ENCODE data around the gene PIM3.

PIM3 gene

GRCh38 chr22:49999946-50000586 is 39.5 kb downstream of the PIM3 start:
- no peak for DNase-seq (ENCODE audit: extremely low read depth in 1 of 2, low read depth in 1 of 2)

DNA sequence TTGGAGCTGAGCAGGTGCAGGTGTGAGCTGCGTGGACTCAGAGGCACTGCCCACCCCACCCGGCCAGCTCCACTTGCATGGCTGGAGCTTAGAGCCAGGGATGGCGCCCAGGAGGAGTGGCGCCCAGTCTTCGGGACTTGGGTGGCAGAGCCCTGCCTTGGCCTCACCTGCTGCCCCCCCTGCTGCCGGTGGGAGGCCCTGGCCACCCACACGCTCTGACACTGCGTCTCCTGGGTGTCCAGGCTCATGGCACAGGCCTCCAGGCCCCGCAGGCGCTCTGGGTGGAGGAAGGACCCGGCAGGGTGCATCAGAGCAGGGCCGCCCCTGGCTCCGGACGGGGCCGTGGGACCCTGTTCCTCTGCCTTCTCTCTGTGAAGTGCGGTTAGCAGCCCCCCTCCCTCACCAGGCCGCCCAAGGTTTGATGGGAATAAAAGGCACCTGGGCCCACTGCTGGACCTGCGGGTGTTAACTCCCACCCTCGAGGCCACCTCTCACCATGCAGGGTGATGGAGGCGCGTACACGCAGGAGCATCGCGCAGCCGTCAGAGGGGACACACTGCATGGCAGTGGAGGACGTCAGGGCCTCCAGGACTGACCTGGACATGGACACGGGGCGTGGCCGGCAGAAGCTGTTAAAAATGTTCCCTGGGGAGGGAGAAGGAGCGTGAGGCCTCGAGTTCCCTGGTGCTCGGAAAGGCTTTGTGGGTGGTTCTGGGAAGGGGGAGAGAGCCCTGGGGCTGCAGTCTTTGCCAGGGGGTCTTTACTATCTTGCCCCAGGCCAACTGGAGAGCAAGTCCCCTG is 40.2 kb downstream of the PIM3 start:
- no peak for DNase-seq (ENCODE audit: extremely low read depth in 1 of 2, low read depth in 1 of 2)

DNA sequence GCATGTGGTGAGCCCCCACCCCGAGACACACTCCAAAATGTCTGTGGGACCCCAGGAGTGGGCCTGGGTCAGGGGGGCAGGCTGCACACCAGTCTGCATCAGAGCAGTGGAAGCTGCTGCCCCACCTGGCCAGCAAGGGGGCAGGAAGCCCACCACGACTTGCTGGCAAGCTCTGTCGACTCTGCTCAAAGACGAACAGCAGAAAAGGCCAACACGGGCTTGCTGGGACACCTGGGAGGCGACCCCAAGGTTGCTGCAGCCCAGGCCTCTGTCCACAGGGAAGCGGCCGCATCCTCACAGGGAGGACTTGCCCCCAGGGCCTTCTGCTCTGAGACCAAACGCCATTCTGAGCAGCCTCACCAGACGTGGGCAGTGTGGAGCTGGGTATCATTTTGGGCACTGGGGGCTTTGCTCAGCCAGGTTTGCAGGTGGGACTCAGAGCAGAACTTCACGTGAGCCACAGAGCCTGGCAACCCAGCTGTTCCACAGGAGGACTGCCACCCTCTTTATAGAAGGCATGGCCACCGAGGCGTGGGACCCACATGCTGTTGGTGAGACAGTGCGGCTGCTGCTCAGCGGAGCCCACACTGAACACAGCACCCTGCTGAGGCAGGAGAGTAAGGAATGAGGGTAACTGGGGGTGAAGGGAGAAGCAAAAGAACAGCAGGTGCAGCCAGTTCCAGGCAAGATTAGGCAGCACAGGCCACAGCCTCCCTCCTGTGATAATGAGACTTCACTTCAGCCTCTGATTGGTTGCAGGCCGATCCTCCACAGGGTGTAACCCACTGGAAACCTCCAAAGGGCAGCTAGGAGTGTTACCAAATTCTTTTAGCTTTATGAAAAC is 41.0 kb downstream of the PIM3 start:
- no peak for DNase-seq (ENCODE audit: extremely low read depth in 1 of 2, low read depth in 1 of 2)

DNA sequence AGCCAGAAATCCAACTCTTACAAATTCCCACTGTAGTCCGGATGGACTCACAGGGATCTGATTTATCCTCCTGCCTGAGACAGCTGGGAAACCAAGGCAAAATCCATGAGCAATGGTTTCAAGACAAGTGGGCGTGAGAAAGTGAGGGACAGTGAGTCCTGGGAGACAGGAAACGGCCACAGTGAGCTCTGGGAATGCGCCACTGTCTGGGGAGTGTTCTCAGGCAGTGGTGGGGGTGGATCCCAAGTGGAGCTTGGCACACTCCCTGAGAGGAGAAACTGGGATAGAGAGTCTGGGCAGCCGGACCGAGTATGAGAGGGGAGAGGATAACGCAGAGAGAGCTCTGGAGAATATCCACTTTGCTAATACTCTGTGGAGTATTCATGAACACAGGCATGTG is 42.2 kb downstream of the PIM3 start:
- DNase-seq (ENCODE audit: extremely low read depth in 1 of 2, low read depth in 1 of 2), result no peak

- no peak for DNase-seq (ENCODE audit: extremely low read depth in 1 of 2, low read depth in 1 of 2)
Measured at GRCh38 chr22:50004918-50005317, 44.3 kb downstream of the PIM3 start.

- DNase-seq (ENCODE audit: extremely low read depth in 1 of 2, low read depth in 1 of 2), result no peak
Measured at GRCh38 chr22:50007057-50007511, 46.5 kb downstream of the PIM3 start.

GRCh38 chr22:50008151-50009040 is 47.8 kb downstream of the PIM3 start:
- no peak for DNase-seq (ENCODE audit: extremely low read depth in 1 of 2, low read depth in 1 of 2)

- DNase-seq (ENCODE audit: extremely low read depth in 1 of 2, low read depth in 1 of 2), result no peak
Measured at GRCh38 chr22:50009251-50009650, 48.7 kb downstream of the PIM3 start.

GRCh38 chr22:50009765-50010675 is 49.4 kb downstream of the PIM3 start:
- no peak for DNase-seq (ENCODE audit: extremely low read depth in 1 of 2, low read depth in 1 of 2)

GRCh38 chr22:50010676-50011446 is 50.3 kb downstream of the PIM3 start:
- DNase-seq (ENCODE audit: extremely low read depth in 1 of 2, low read depth in 1 of 2), result peak in 1 of 2 donors; percentile 49

DNA sequence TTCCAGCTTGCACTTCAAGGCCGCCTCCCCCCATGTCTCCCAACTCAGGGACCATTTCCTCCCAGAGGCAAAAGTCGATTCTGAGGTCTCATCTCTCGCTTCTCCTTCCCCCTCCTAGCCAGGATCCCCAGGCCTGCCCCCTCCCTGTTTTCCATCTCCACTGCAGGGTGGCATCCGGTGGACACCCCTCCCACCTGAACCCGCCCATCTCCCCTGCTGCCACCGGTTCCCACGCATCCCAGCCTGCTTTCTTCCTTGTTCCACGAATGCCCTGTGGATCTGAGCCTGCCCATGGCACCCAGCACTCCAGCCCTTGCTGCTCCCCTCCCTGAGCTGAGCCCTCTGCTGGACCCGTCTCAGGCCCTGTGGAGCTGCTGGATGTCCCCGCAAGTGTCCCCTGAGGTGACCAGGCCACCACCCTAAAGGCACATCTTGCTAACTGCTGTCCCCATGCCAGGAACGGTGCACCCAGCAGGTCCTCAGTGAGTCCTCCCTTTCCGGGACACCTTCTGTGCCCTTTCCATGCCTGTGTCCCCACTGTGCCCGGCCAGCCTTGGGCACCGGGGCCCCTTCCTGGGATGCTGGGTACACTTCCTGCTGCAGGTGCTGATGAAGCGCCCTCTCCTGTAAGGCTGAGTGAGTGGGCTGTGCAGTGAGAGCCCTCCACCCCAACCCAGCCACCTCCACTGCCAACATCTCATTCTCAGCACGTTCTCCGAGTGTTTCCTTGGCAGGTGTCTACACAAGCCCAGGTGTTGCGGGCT is 51.1 kb downstream of the PIM3 start:
- no peak for DNase-seq (ENCODE audit: extremely low read depth in 1 of 2, low read depth in 1 of 2)

DNA sequence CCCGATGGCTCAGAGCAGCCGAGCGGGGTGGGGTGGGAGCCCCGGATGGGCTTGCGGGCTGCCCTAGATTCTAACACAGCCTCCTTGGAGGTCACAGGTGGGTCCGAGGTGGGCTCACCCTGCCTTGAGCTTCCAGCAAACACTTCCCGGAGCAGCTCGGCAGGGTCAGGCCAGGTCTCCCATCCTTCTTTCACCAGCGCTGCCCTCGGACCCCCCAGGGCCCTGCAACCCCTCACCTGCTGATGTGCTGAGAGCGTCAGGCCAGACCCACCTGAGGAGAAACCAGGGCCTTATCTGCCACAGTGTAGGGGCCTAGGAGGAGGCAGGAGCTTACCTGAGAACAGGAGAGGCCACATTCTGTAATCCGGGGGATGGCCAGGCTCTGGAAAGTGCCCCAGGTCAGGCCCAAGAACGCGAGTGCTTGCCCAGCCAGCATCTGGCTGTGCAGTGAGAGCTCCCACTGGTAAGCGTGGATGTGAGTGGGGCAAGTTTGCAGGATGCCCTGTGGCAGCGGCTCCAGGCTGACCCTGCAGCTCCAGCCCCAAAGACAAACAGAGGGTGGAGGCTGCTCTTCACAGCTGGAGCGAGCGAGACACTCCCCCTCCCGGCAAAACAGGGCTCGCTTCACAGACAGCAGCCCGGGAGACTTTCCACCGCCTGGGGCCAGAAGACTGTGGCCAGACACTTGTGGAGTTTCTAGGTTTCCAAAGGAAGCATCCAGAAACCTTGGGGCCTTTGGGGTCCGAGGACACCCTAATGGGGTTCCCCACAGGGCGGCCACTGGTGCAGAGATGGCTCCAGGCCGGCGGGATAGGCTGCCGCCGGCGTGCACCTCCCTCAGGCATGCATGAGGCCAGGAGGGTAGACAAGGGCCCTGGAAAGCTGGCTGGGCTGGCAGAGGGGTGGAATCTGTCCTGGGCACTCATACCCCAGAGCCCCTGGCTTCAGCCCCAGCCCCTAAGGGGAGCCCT is 51.9 kb downstream of the PIM3 start, which contains the start of gene IL17REL:
Gene IL17REL, minus strand, starts transcription at position 555 of the 971 bp plus-strand sequence. Its CDS starts 119 bp downstream, at position 436.
- DNase-seq (ENCODE audit: extremely low read depth in 1 of 2, low read depth in 1 of 2), result no peak
